ENCODE data around the gene LLCFC1. TPM values are rescaled to one million over a fixed set of nuclear protein-coding genes. Genes with fewer than 3 reads are reported as not detected.

The LLCFC1 gene
- polyA plus RNA-seq, 1 of the 3 experiments (the other 2 are of a cell fraction), result not detected

DNA sequence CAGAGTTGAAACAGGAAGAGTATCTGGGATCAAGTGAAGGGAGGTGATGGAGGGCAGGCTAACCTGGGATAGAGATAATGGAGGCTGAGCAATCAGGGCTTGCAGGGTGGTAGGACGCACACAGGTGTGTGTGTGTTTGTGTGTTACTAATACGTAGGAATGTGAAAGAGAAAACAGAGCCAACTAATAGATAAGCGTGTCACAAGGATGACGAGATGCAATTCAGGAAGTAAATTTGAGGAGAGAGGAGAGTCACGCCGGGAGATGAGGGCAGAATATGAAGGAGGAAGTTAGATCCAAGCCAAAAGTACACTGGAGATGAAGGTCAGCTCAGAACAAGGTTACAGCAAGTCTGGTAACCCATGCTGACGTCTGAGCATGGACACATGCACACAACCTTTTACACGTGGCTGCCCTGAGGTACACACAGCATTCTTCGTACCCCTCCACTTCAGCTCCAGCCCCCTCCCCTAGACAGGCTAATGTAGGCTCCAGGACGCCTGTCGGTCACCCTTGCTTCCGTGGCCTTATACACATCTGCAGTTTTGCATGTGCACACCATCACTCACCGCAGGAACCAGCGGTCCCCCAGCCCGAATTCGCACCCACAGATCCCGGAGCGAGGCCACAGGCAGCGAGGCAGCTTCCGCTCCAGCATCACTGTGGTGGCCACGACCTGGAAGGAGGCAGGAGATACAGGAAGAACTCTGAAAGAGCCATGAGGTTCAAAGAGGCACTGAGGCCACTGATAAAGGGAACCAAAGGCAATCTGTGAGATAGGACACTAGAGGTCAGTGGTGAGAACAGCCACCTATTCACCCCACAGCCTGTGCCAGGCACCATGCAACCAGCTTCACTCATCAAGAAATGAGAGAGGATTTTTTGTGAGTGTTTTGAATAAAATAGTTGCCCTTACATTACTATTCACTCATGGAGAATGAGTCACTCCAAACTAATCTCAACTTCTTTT, 30.1 kb upstream of the LLCFC1 start:
- Histone ChIP-seq H4K20me1 (ENCODE audit: insufficient read depth) (no peaks in the 10 kb centered on the region), H3K36me3 (replicated peaks in 1 of 2; ENCODE audit: control insufficient read depth in 1 of 2, insufficient read depth in 2 of 2, low read length in 1 of 2) (no peaks in the 10 kb centered on the region), H3K27me3 (ENCODE audit: insufficient read depth) (peaks cover 6% of the 10 kb centered on the region; the same call in 1 of the 2 replicates), H3K27ac (ENCODE audit: low read depth in 2 of 2, low read length in 1 of 2) (no peak overlapping the region), H3K4me2 (no peak overlapping the region), H3K79me2 (ENCODE audit: insufficient read depth) (no peaks in the 10 kb centered on the region), H3K4me3 (ENCODE audit: low read depth in 2 of 2, low read length in 1 of 2) (no peak overlapping the region), H2AFZ (ENCODE audit: low read depth) (no peak overlapping the region), H3K9me2 (no peaks in the 10 kb centered on the region), H3K4me1 (ENCODE audit: control insufficient read depth in 1 of 2, insufficient read depth in 2 of 2, low read depth in 1 of 2, low read length in 1 of 2) (no peaks in the 10 kb centered on the region), H3F3A (replicated peaks; ENCODE audit: insufficient read depth) (no peaks in the 10 kb centered on the region), H3K9me3 (peaks cover 17% of the 10 kb centered on the region), H3K9ac (no peak overlapping the region)
- ChIA-PET CTCF (interaction anchor here (0.6 to 1.8 kb wide), 8 partner anchors 13 to 306 kb away, joined by 3 to 6 read pairs (median 4); no protein-coding TSS in a partner anchor), POLR2A (no interaction called here)
- WGBS (ENCODE audit: low lambda C conversion rate), result 29% methylated on average over 21 of the region's 21 CpGs
- TF ChIP-seq JUND (IDR thresholded peaks at IDR 0.05), result no peak
- TF ChIP-seq, protein P1, sequence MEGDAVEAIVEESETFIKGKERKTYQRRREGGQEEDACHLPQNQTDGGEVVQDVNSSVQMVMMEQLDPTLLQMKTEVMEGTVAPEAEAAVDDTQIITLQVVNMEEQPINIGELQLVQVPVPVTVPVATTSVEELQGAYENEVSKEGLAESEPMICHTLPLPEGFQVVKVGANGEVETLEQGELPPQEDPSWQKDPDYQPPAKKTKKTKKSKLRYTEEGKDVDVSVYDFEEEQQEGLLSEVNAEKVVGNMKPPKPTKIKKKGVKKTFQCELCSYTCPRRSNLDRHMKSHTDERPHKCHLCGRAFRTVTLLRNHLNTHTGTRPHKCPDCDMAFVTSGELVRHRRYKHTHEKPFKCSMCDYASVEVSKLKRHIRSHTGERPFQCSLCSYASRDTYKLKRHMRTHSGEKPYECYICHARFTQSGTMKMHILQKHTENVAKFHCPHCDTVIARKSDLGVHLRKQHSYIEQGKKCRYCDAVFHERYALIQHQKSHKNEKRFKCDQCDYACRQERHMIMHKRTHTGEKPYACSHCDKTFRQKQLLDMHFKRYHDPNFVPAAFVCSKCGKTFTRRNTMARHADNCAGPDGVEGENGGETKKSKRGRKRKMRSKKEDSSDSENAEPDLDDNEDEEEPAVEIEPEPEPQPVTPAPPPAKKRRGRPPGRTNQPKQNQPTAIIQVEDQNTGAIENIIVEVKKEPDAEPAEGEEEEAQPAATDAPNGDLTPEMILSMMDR (IDR thresholded peaks at IDR 0.05), result peak; percentile 43
- peak; percentile 47 for DNase-seq

DNA sequence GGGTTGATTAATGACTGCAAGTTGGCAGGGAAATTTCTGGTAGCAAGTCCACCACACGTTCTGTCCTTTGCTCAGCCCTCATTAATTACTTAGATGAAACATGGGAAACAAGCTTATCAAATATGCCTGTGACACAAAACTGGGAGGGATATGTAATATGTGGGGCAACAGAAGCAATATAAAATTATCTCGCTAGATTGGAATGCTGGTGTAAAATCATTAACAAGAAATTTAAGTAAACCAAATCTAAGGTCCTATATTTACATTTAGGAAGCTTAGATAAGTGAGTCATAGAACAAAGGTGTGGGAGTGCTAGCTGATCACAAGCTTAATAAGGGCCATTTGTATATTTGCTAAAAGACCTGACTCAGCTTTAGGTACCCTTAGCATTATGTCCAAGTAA, 29.3 kb upstream of the LLCFC1 start:
- no peaks in the 10 kb centered on the region for H3K9me2 ChIP-seq
- H3K27ac ChIP-seq (ENCODE audit: low read depth in 2 of 2, low read length in 1 of 2), result no peak overlapping the region
- no peak overlapping the region for H3K4me3 ChIP-seq (ENCODE audit: low read depth in 2 of 2, low read length in 1 of 2)
- TF ChIP-seq, protein P1 (IDR thresholded peaks at IDR 0.05), result no peak
- no peak for TF ChIP-seq NFIC (IDR thresholded peaks at IDR 0.05; ENCODE audit: borderline replicate concordance)
- TF ChIP-seq, protein P2, sequence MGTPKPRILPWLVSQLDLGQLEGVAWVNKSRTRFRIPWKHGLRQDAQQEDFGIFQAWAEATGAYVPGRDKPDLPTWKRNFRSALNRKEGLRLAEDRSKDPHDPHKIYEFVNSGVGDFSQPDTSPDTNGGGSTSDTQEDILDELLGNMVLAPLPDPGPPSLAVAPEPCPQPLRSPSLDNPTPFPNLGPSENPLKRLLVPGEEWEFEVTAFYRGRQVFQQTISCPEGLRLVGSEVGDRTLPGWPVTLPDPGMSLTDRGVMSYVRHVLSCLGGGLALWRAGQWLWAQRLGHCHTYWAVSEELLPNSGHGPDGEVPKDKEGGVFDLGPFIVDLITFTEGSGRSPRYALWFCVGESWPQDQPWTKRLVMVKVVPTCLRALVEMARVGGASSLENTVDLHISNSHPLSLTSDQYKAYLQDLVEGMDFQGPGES (IDR thresholded peaks at IDR 0.05; ENCODE audit: low read depth, low read length), result no peak
- no peak for TF ChIP-seq ELF1 (IDR thresholded peaks at IDR 0.05)
- no peak for TF ChIP-seq FOXM1 (IDR thresholded peaks at IDR 0.05; ENCODE audit: low read depth)
- POLR2A ChIA-PET, result no interaction called here
- H3K9me3 ChIP-seq, result peaks cover 10% of the 10 kb centered on the region; the same call in 1 of the 2 replicates
- no peak for DNase-seq
- no peak overlapping the region for H3K9ac ChIP-seq
- H2AFZ ChIP-seq (ENCODE audit: low read depth), result no peak overlapping the region
- no peaks in the 10 kb centered on the region for H4K20me1 ChIP-seq (ENCODE audit: insufficient read depth)
- H3K4me1 ChIP-seq (ENCODE audit: control insufficient read depth in 1 of 2, insufficient read depth in 2 of 2, low read depth in 1 of 2, low read length in 1 of 2), result no peaks in the 10 kb centered on the region
- no peaks in the 10 kb centered on the region for H3F3A ChIP-seq (replicated peaks; ENCODE audit: insufficient read depth)
- H3K79me2 ChIP-seq (ENCODE audit: insufficient read depth), result no peaks in the 10 kb centered on the region
- no peak overlapping the region for H3K4me2 ChIP-seq
- WGBS (ENCODE audit: low lambda C conversion rate), result 3% methylated on average over 2 of the region's 2 CpGs
- peaks cover 6% of the 10 kb centered on the region; the same call in 1 of the 2 replicates for H3K27me3 ChIP-seq (ENCODE audit: insufficient read depth)
- CTCF ChIA-PET, result interaction anchor here (0.6 to 1.8 kb wide), 7 partner anchors 13 to 305 kb away, joined by 3 to 6 read pairs (median 4); no protein-coding TSS in a partner anchor
- no peaks in the 10 kb centered on the region for H3K36me3 ChIP-seq (replicated peaks in 1 of 2; ENCODE audit: control insufficient read depth in 1 of 2, insufficient read depth in 2 of 2, low read length in 1 of 2)
